CD14-positive monocyte (primary cell): Measurements from ENCODE around the gene DPP10. TPM values are rescaled to one million over a fixed set of nuclear protein-coding genes. Genes with fewer than 3 reads are reported as not detected.

Experiments
- DNase-seq, 3 donors: peaks; one replicate each; pipeline ENCODE4 v3.0.0-alpha.2; 2011 to 2022
- H2AFZ ChIP-seq: 2 replicates; pipeline ENCODE4 v1.6.0; 2012; ENCODE audit warnings: mild to moderate bottlenecking, low read depth, low read length, inconsistent platforms; ENCODE audit not compliant: insufficient read depth, poor library complexity, severe bottlenecking
- H3K27ac ChIP-seq, 2 donors: 1 replicate in 1 of 2; 2 replicates in 1 of 2; pipeline ENCODE4 v1.5.1; 2012 to 2013; ENCODE audit warnings: low read length in 2 of 2, control low read depth in 1 of 2, inconsistent platforms in 1 of 2, low read depth in 1 of 2, mild to moderate bottlenecking in 1 of 2
- H3K27me3 ChIP-seq, 2 donors: one replicate each; pipeline versions ENCODE4 v1.6.0 to v1.6.1; 2011 to 2013; ENCODE audit warnings: low read length in 2 of 2; ENCODE audit not compliant: control insufficient read depth in 2 of 2, insufficient read depth in 2 of 2
- H3K36me3 ChIP-seq, 2 donors: replicated peaks in 1 of 2; 1 replicate in 1 of 2; 2 replicates in 1 of 2; pipeline versions ENCODE4 v1.5.1 to v1.6.1; 2012 to 2013; ENCODE audit warnings: low read length in 2 of 2, control low read depth in 1 of 2, inconsistent platforms in 1 of 2, mild to moderate bottlenecking in 1 of 2; ENCODE audit not compliant: insufficient read depth in 2 of 2, control insufficient read depth in 1 of 2
- H3K4me1 ChIP-seq, 2 donors: 1 replicate in 1 of 2; 2 replicates in 1 of 2; pipeline versions ENCODE4 v1.5.1 to v1.6.1; 2012 to 2013; ENCODE audit warnings: low read length in 2 of 2, control low read depth in 1 of 2, inconsistent platforms in 1 of 2, mild to moderate bottlenecking in 1 of 2, moderate library complexity in 1 of 2; ENCODE audit not compliant: insufficient read depth in 2 of 2, control insufficient read depth in 1 of 2
- H3K4me2 ChIP-seq: replicated peaks from 2 replicates; pipeline ENCODE3; 2012; ENCODE audit warnings: low read length, moderate library complexity, mild to moderate bottlenecking; ENCODE audit not compliant: poor library complexity, severe bottlenecking; ENCODE audit errors: extremely low read depth
- H3K4me3 ChIP-seq, 3 experiments: fragments of 200-600 bp in 1 of 3; sonication (generic) in 1 of 3; replicated peaks in 1 of 3; 1 replicate in 2 of 3; 2 replicates in 1 of 3; pipeline ENCODE4 v1.5.1; 2011 to 2013; ENCODE audit warnings: low read length in 3 of 3, mild to moderate bottlenecking in 3 of 3, control low read depth in 2 of 3, low read depth in 2 of 3, inconsistent platforms in 1 of 3, moderate library complexity in 1 of 3
- H3K79me2 ChIP-seq: 2 replicates; pipeline ENCODE4 v1.6.0; 2012; ENCODE audit warnings: mild to moderate bottlenecking, control low read depth, inconsistent platforms, low read length, moderate library complexity; ENCODE audit not compliant: insufficient read depth
- H3K9ac ChIP-seq: 2 replicates; pipeline ENCODE4 v1.6.0; 2017; ENCODE audit warnings: low read length, mild to moderate bottlenecking; ENCODE audit not compliant: insufficient read depth, poor library complexity, severe bottlenecking
- H3K9me3 ChIP-seq, 2 donors: replicated peaks in 1 of 2; 1 replicate in 1 of 2; 2 replicates in 1 of 2; pipeline versions ENCODE4 v1.5.1 to v1.6.1; 2012 to 2013; ENCODE audit warnings: low read length in 2 of 2, control low read depth in 1 of 2; ENCODE audit not compliant: control insufficient read depth in 1 of 2, insufficient read depth in 1 of 2
- H4K20me1 ChIP-seq: 2 replicates; pipeline ENCODE4 v1.6.0; 2012; ENCODE audit warnings: mild to moderate bottlenecking, low read length, control low read depth, moderate library complexity; ENCODE audit not compliant: insufficient read depth
- H3K27ac Mint-ChIP-seq, 7 donors: one replicate each; pipeline ENCODE4 v1.8.0; 2020; ENCODE audit warnings: mild to moderate bottlenecking in 7 of 7, mixed read lengths in 7 of 7, moderate library complexity in 6 of 7, inconsistent platforms in 2 of 7
- H3K27me3 Mint-ChIP-seq, 3 donors: one replicate each; pipeline ENCODE4 v1.8.0; 2021 to 2022; ENCODE audit warnings: low read depth in 3 of 3, mild to moderate bottlenecking in 3 of 3, mixed read lengths in 3 of 3, moderate library complexity in 3 of 3, inconsistent platforms in 1 of 3
- H3K36me3 Mint-ChIP-seq, 2 donors: one replicate each; pipeline ENCODE4 v1.8.0; 2020; ENCODE audit warnings: mixed read lengths in 2 of 2, inconsistent platforms in 1 of 2, mild to moderate bottlenecking in 1 of 2
- H3K4me1 Mint-ChIP-seq: one replicate; pipeline ENCODE4 v1.8.0; 2020; ENCODE audit warnings: mild to moderate bottlenecking, mixed read lengths
- H3K4me3 Mint-ChIP-seq, 2 donors: one replicate each; pipeline ENCODE4 v1.8.0; 2020; ENCODE audit warnings: mild to moderate bottlenecking in 2 of 2, mixed read lengths in 2 of 2, moderate library complexity in 1 of 2
- H3K9me3 Mint-ChIP-seq, 7 donors: one replicate each; pipeline ENCODE4 v1.8.0; 2020 to 2022; ENCODE audit warnings: mixed read lengths in 7 of 7, mild to moderate bottlenecking in 6 of 7, moderate library complexity in 6 of 7, inconsistent platforms in 2 of 7
- CTCF ChIP-seq: fragments of 200-600 bp; IDR thresholded peaks from one replicate; pipeline ENCODE4 v1.8.0; 2022; ENCODE audit warnings: antibody characterized with exemption, mild to moderate bottlenecking
- WGBS: methylation state at CpG from one replicate; pipeline ENCODE4 v1.1.5; 2013; ENCODE audit warnings: missing lambda C conversion rate; ENCODE audit not compliant: insufficient coverage; 5-methylcytosine and 5-hydroxymethylcytosine counted together
- intact Hi-C, 2 donors: fragments of 100-400 bp; cut with micrococcal nuclease; formaldehyde crosslinking; loops; one replicate each; pipeline versions ENCODE4 v1.15.0 to v1.15.1; 2023
- polyA plus RNA-seq, 3 donors: library from polyadenylated mRNA; depleted of rRNA in 1 of 3; unstranded in 2 of 3; stranded (reverse) in 1 of 3; fragments of 300-500 nt in 2 of 3; fragments of >200 nt in 1 of 3; fragmentation: Illumina TruSeq in 2 of 3; gene quantifications; 1 replicate in 2 of 3; 2 replicates in 1 of 3; pipeline ENCODE4 v1.2.3, GENCODE V29; 2012 to 2021

Gene DPP10
- polyA plus RNA-seq, 3 donors = not detected

- Histone ChIP-seq H4K20me1 (no peaks in the 10 kb centered on the region), H3K4me1 (no peaks in the 10 kb centered on the region), H3K9me3 (peaks cover 0 to 10% of the 10 kb centered on the region in 2 donors), H3K4me3 (no peak overlapping the region), H3K4me2 (no peak overlapping the region), H3K27ac (no peak overlapping the region), H3K9ac (no peak overlapping the region), H2AFZ (no peak overlapping the region), H3K79me2 (no peaks in the 10 kb centered on the region), H3K27me3 (no peaks in the 10 kb centered on the region), H3K36me3 (no peaks in the 10 kb centered on the region)
- no CpG with 5 or more reads among the region's 2 CpGs for WGBS
- intact Hi-C loops = no loop called here
- H3K36me3 Mint-ChIP-seq = no peaks in the 10 kb centered on the region
- H3K4me1 Mint-ChIP-seq = no peaks in the 10 kb centered on the region
- TF ChIP-seq CTCF = no peak
- no peaks in the 10 kb centered on the region for H3K27me3 Mint-ChIP-seq
- no peak overlapping the region for H3K4me3 Mint-ChIP-seq
- no peak for DNase-seq
- H3K27ac Mint-ChIP-seq = no peak overlapping the region
- peaks cover 0 to 6% (median 4%) of the 10 kb centered on the region in 7 donors for H3K9me3 Mint-ChIP-seq
Observed at GRCh38 chr2:115414466-115414865, 972.0 kb downstream of the DPP10 start.

- no peaks in the 10 kb centered on the region for H3K27me3 ChIP-seq
- no peak overlapping the region for H3K4me3 ChIP-seq
- no peak overlapping the region for H3K27ac ChIP-seq
- no peak overlapping the region for H2AFZ ChIP-seq
- H3K9ac ChIP-seq = no peak overlapping the region
- Mint-ChIP-seq H3K36me3 (no peaks in the 10 kb centered on the region), H3K4me3 (no peak overlapping the region), H3K27ac (no peak overlapping the region), H3K27me3 (no peaks in the 10 kb centered on the region), H3K9me3 (peaks cover 0 to 5% (median 3%) of the 10 kb centered on the region in 7 donors), H3K4me1 (no peaks in the 10 kb centered on the region)
- DNase-seq = no peak
- no peaks in the 10 kb centered on the region for H3K79me2 ChIP-seq
- no peaks in the 10 kb centered on the region for H3K36me3 ChIP-seq
- H3K4me2 ChIP-seq = no peak overlapping the region
- H3K9me3 ChIP-seq = peaks cover 5 to 13% of the 10 kb centered on the region in 2 donors
- no peaks in the 10 kb centered on the region for H4K20me1 ChIP-seq
- intact Hi-C loops = no loop called here
- no peaks in the 10 kb centered on the region for H3K4me1 ChIP-seq
- TF ChIP-seq CTCF = no peak
- no CpG with 5 or more reads among the region's 3 CpGs for WGBS
Observed at GRCh38 chr2:115422004-115422634, 979.7 kb downstream of the DPP10 start.
